Colon (tissue), 2 donors: ENCODE results near the gene LPP.

Experiments
- FAIRE-seq: peaks from 2 replicates; lab custom pipeline; 2012; peaks lifted over from hg19 to GRCh38; lab: Jason Lieb, UNC
- donor health status: control.
- donor health status: control.

LPP gene

DNA sequence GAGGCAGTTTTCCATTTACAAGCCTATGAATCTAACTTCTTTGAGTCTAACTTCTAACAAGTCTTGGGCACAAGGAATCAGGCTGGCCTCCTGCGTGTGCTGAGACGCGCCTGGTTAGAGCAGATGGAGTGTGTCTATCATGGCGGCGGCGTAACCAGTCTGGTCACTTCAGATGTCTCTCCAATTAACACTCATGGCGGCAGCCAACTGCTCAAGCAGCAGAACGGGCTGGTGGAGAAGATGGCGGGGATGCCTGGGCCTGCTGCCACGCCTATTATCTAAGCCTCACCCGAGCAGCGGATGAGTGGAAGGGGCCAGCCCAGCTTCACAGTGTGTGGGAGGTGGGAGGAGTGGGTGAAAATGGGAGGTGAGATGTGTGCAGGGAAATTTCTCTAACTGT is 771.4 kb downstream of the LPP start:
- FAIRE-seq, result no peak

GRCh38 chr3:188926111-188926510 is 772.2 kb downstream of the LPP start:
- no peak for FAIRE-seq

GRCh38 chr3:188926741-188927511 is 773.0 kb downstream of the LPP start:
- no peak for FAIRE-seq

DNA sequence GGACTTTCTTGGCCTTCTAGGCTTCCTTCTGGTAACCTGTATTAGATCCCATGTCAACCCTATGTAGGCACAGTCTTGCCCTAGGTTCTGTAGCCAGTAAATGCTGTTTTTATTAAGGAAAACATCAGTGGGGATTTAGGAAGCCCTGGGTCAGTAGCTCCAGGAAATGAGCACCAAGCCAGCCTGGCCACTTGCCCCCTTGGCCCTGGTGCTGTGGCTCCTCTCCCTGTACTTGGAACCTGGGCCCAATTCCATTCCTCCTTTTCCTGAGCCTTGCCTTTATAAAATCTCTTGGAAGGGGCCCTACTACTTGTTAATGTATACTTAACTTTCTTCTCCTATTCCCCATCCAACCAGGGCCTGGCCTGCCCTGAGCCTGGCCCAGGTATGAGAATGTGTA is 774.0 kb downstream of the LPP start:
- no peak for FAIRE-seq

- FAIRE-seq, result no peak
Measured at GRCh38 chr3:188929137-188929536, 775.2 kb downstream of the LPP start.

GRCh38 chr3:188931036-188931435 is 777.1 kb downstream of the LPP start:
- no peak for FAIRE-seq

GRCh38 chr3:188931531-188931930 is 777.6 kb downstream of the LPP start:
- no peak for FAIRE-seq

GRCh38 chr3:188934989-188935388 is 781.0 kb downstream of the LPP start:
- FAIRE-seq, result no peak

GRCh38 chr3:188936597-188937107 is 782.7 kb downstream of the LPP start:
- no peak for FAIRE-seq

- no peak for FAIRE-seq
Measured at GRCh38 chr3:188937389-188937788, 783.4 kb downstream of the LPP start.

GRCh38 chr3:188938999-188939398 is 785.0 kb downstream of the LPP start:
- FAIRE-seq, result no peak

DNA sequence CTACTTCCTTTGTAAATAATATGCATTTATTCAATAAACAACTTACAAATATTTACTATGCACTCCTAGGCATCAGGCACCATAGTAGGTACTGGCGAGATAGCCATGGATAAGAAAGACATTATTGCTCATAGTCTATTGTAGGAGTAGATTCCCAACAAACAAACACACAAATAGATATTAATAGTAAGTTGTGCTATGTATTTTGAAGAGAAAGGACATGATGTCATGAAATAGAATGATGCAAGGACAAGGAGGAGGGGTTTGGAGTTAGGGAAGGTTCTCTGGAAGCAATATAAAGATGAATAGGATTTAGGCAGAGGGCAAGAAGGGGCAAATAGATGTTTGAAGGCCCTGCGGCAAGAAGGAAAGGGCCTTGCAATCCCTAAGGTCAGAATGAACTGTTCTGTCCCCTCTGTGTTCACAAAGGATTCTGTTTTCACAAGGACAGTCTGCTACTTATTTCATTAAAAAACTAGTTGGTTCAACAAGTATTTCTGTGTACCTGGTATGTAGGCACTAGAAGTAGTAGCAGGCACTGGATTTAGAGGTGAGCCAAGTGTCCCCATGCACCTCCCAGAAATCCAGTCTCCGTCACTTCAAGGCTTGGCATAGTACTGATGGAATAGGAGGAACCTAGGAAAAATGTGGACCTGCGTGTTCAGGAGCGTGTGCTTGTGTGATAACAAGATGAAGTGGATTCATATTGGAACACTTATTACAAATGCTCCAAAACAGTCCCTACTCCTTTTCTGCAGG is 786.0 kb downstream of the LPP start:
- no peak for FAIRE-seq
